ENCODE data around the gene LSS.

GRCh38 chr21:46211786-46212720 is 16.5 kb downstream of the LSS start:
- TF ChIP-seq, protein P1, sequence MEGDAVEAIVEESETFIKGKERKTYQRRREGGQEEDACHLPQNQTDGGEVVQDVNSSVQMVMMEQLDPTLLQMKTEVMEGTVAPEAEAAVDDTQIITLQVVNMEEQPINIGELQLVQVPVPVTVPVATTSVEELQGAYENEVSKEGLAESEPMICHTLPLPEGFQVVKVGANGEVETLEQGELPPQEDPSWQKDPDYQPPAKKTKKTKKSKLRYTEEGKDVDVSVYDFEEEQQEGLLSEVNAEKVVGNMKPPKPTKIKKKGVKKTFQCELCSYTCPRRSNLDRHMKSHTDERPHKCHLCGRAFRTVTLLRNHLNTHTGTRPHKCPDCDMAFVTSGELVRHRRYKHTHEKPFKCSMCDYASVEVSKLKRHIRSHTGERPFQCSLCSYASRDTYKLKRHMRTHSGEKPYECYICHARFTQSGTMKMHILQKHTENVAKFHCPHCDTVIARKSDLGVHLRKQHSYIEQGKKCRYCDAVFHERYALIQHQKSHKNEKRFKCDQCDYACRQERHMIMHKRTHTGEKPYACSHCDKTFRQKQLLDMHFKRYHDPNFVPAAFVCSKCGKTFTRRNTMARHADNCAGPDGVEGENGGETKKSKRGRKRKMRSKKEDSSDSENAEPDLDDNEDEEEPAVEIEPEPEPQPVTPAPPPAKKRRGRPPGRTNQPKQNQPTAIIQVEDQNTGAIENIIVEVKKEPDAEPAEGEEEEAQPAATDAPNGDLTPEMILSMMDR (conservative IDR thresholded peaks at IDR 0.05; ENCODE audit: low read depth, low read length): no peak
- TF ChIP-seq POLR2A (IDR thresholded peaks at IDR 0.05; ENCODE audit: low read depth, low read length): no peak
- no peak for TF ChIP-seq RFX5 (IDR thresholded peaks at IDR 0.05; ENCODE audit: low read depth, low read length)
- TF ChIP-seq MAFK (IDR thresholded peaks at IDR 0.05; ENCODE audit: low read depth, low read length): no peak
- TF ChIP-seq, protein P2, sequence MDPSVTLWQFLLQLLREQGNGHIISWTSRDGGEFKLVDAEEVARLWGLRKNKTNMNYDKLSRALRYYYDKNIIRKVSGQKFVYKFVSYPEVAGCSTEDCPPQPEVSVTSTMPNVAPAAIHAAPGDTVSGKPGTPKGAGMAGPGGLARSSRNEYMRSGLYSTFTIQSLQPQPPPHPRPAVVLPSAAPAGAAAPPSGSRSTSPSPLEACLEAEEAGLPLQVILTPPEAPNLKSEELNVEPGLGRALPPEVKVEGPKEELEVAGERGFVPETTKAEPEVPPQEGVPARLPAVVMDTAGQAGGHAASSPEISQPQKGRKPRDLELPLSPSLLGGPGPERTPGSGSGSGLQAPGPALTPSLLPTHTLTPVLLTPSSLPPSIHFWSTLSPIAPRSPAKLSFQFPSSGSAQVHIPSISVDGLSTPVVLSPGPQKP (IDR thresholded peaks at IDR 0.05; ENCODE audit: borderline replicate concordance, low read depth, low read length): no peak
